Liver (tissue), 9 donors: ENCODE data around the gene SCN2A. TPM values are rescaled to one million over a fixed set of nuclear protein-coding genes. Genes with fewer than 3 reads are reported as not detected.

Experiments used
- DNase-seq: peaks from one replicate; pipeline ENCODE4 v3.0.0-alpha.2; 2017; ENCODE audit warnings: low spot score
- H3K27ac ChIP-seq, 2 donors: one replicate each; pipeline ENCODE4 v1.7.0; 2013; ENCODE audit warnings: inconsistent platforms in 2 of 2, low read length in 2 of 2, control low read depth in 1 of 2, low read depth in 1 of 2, mild to moderate bottlenecking in 1 of 2
- H3K27me3 ChIP-seq, 4 donors: one replicate each; pipeline versions ENCODE4 v1.6.1 to v1.7.0; 2013; ENCODE audit warnings: low read length in 3 of 4, inconsistent platforms in 1 of 4, mild to moderate bottlenecking in 1 of 4, moderate library complexity in 1 of 4; ENCODE audit not compliant: control insufficient read depth in 4 of 4, insufficient read depth in 4 of 4
- H3K36me3 ChIP-seq, 4 donors: one replicate each; pipeline versions ENCODE4 v1.6.1 to v1.7.0; 2013; ENCODE audit warnings: low read length in 3 of 4, mild to moderate bottlenecking in 3 of 4, low read depth in 1 of 4, moderate library complexity in 1 of 4; ENCODE audit not compliant: control insufficient read depth in 4 of 4, insufficient read depth in 3 of 4
- H3K4me1 ChIP-seq, 4 donors: one replicate each; pipeline versions ENCODE4 v1.6.1 to v1.7.0; 2013; ENCODE audit warnings: low read length in 3 of 4, mild to moderate bottlenecking in 3 of 4, moderate library complexity in 1 of 4; ENCODE audit not compliant: control insufficient read depth in 4 of 4, insufficient read depth in 4 of 4
- H3K4me3 ChIP-seq, 3 donors: one replicate each; pipeline versions ENCODE4 v1.6.1 to v1.7.0; 2013; ENCODE audit warnings: low read length in 3 of 3, control low read depth in 1 of 3, low read depth in 1 of 3, mild to moderate bottlenecking in 1 of 3
- H3K9ac ChIP-seq, 2 donors: one replicate each; pipeline ENCODE4 v1.7.0; 2013; ENCODE audit warnings: low read length in 2 of 2, mild to moderate bottlenecking in 2 of 2, moderate library complexity in 2 of 2, control low read depth in 1 of 2, low read depth in 1 of 2
- H3K9me3 ChIP-seq, 4 donors: one replicate each; pipeline versions ENCODE4 v1.6.1 to v1.7.0; 2013; ENCODE audit warnings: low read length in 3 of 4; ENCODE audit not compliant: control insufficient read depth in 4 of 4
- EGR1 ChIP-seq, 2 donors: IDR thresholded peaks; 2 replicates each; pipeline ENCODE4 v1.6.1; 2016 to 2018; ENCODE audit warnings: antibody characterized with exemption in 2 of 2, low read depth in 2 of 2
- FOXA1 ChIP-seq: IDR thresholded peaks from 2 replicates; pipeline ENCODE4 v1.6.1; 2016; ENCODE audit warnings: antibody characterized with exemption
- FOXA2 ChIP-seq: IDR thresholded peaks from 2 replicates; pipeline ENCODE4 v1.6.1; 2016; ENCODE audit warnings: antibody characterized with exemption
- GABPA ChIP-seq, 2 donors: IDR thresholded peaks in 1 of 2; conservative IDR thresholded peaks in 1 of 2; 2 replicates each; pipeline ENCODE4 v1.6.1; 2016; ENCODE audit warnings: antibody characterized with exemption in 2 of 2, mild to moderate bottlenecking in 1 of 2, moderate library complexity in 1 of 2
- HNF4A ChIP-seq, 2 donors: conservative IDR thresholded peaks; 2 replicates each; pipeline ENCODE4 v1.6.1; 2016; ENCODE audit warnings: antibody characterized with exemption in 2 of 2, mild to moderate bottlenecking in 2 of 2
- HNF4G ChIP-seq: IDR thresholded peaks from 2 replicates; pipeline ENCODE4 v1.6.1; 2016; ENCODE audit warnings: antibody characterized with exemption
- JUND ChIP-seq, 2 donors: IDR thresholded peaks; 2 replicates each; pipeline ENCODE4 v1.6.1; 2016; ENCODE audit warnings: antibody characterized with exemption in 2 of 2
- NR2F2 ChIP-seq: IDR thresholded peaks from 2 replicates; pipeline ENCODE4 v1.6.1; 2016; ENCODE audit warnings: antibody characterized with exemption
- RAD21 ChIP-seq, 2 donors: IDR thresholded peaks; 2 replicates each; pipeline ENCODE4 v1.6.1; 2016; ENCODE audit warnings: antibody characterized with exemption in 2 of 2, mild to moderate bottlenecking in 2 of 2
- RXRA ChIP-seq, 2 donors: IDR thresholded peaks; 2 replicates each; pipeline ENCODE4 v1.6.1; 2017 to 2018; ENCODE audit warnings: antibody characterized with exemption in 2 of 2, mild to moderate bottlenecking in 1 of 2
- SP1 ChIP-seq: IDR thresholded peaks from 2 replicates; pipeline ENCODE4 v1.6.1; 2018; ENCODE audit warnings: antibody characterized with exemption, mild to moderate bottlenecking
- TAF1 ChIP-seq: conservative IDR thresholded peaks from 2 replicates; pipeline ENCODE4 v1.6.1; 2016; ENCODE audit warnings: antibody characterized with exemption, mild to moderate bottlenecking
- YY1 ChIP-seq: IDR thresholded peaks from 2 replicates; pipeline ENCODE4 v1.6.1; 2016; ENCODE audit warnings: antibody characterized with exemption, mild to moderate bottlenecking
- WGBS: extraction: QIAGEN DNeasy Blood & Tissue Kit; methylation state at CpG from one replicate; pipeline ENCODE4 v1.1.7; 2013; 5-methylcytosine and 5-hydroxymethylcytosine counted together
- polyA plus RNA-seq, 2 donors: library from polyadenylated mRNA; stranded (reverse) in 1 of 2; unstranded in 1 of 2; fragments of 200-250 nt in 1 of 2; fragments of >200 nt in 1 of 2; fragmentation: Nextera tagmentation in 1 of 2; extraction: Ambion mirVana in 1 of 2; gene quantifications; one replicate each; pipeline versions ENCODE4 v1.2.1 to v1.2.3, GENCODE V29; 2013 to 2015
- total RNA-seq, 2 donors: library from RNA; depleted of rRNA; stranded (reverse); fragments of >200 nt; gene quantifications; one replicate each; pipeline ENCODE4 v1.2.3, GENCODE V29; 2014
- TF ChIP-seq, protein P1 (sequence below): IDR thresholded peaks from 2 replicates; pipeline ENCODE4 v1.6.1; 2016; ENCODE audit warnings: antibody characterized with exemption
- TF ChIP-seq, protein P2 (sequence below): fragments of 150-350 bp; IDR thresholded peaks from 2 replicates; pipeline ENCODE4 v1.5.1; 2017; ENCODE audit warnings: improper control_type of control experiment, low read depth, low read length; ENCODE audit not compliant: missing input control
- TF ChIP-seq, protein P3 (sequence below): IDR thresholded peaks from 2 replicates; pipeline ENCODE4 v1.6.1; 2016; ENCODE audit warnings: antibody characterized with exemption
- TF ChIP-seq, protein P4 (sequence below): IDR thresholded peaks from 2 replicates; pipeline ENCODE4 v1.6.1; 2016; ENCODE audit warnings: antibody characterized with exemption, mild to moderate bottlenecking
- TF ChIP-seq, protein P5 (sequence below): IDR thresholded peaks from 2 replicates; pipeline ENCODE4 v1.6.1; 2016; ENCODE audit warnings: antibody characterized with exemption
- donor health status: healthy.
- donor health status: healthy.
- donor health status: healthy.
- donor health status: healthy.
- donor health status: healthy.

SCN2A gene
- total and polyA plus RNA-seq, 4 donors: 0.01 to 0.33 (median 0.05) TPM

DNA sequence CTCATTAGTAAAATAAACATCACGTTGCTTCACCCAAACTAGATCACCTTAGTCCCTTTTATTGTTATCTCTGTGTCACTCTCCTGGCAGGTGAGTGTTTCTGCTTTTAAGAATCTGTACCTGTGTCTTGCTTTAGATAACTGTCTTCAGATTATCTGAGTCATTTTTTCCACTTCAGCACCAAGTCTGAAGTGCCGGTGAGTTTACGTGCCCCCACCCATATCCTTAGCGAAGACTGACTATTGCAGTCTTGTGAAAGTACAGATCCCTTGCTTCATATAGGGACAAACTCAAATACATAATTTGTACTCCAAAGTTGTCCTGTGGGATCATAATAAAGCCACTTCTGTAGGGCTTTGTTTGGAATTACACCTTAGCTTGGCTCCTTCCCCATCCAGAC lies 41.1 kb downstream of the SCN2A start:
- Histone ChIP-seq H3K36me3 (no peaks in the 10 kb centered on the region), H3K4me1 (no peaks in the 10 kb centered on the region), H3K27ac (no peak overlapping the region), H3K9me3 (no peaks in the 10 kb centered on the region), H3K4me3 (no peak overlapping the region), H3K9ac (no peak overlapping the region), H3K27me3 (no peaks in the 10 kb centered on the region)
- WGBS: 82% methylated on average over 4 of the region's 4 CpGs
- TF ChIP-seq RAD21 (IDR thresholded peaks at IDR 0.05): no peak
- TF ChIP-seq, protein P1, sequence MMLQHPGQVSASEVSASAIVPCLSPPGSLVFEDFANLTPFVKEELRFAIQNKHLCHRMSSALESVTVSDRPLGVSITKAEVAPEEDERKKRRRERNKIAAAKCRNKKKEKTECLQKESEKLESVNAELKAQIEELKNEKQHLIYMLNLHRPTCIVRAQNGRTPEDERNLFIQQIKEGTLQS: no peak
- TF ChIP-seq HNF4G: no peak
- TF ChIP-seq EGR1 (IDR thresholded peaks at IDR 0.05; ENCODE audit: low read depth in 2 of 2): no peak
- TF ChIP-seq, protein P2, sequence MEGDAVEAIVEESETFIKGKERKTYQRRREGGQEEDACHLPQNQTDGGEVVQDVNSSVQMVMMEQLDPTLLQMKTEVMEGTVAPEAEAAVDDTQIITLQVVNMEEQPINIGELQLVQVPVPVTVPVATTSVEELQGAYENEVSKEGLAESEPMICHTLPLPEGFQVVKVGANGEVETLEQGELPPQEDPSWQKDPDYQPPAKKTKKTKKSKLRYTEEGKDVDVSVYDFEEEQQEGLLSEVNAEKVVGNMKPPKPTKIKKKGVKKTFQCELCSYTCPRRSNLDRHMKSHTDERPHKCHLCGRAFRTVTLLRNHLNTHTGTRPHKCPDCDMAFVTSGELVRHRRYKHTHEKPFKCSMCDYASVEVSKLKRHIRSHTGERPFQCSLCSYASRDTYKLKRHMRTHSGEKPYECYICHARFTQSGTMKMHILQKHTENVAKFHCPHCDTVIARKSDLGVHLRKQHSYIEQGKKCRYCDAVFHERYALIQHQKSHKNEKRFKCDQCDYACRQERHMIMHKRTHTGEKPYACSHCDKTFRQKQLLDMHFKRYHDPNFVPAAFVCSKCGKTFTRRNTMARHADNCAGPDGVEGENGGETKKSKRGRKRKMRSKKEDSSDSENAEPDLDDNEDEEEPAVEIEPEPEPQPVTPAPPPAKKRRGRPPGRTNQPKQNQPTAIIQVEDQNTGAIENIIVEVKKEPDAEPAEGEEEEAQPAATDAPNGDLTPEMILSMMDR: no peak
- TF ChIP-seq, protein P3, sequence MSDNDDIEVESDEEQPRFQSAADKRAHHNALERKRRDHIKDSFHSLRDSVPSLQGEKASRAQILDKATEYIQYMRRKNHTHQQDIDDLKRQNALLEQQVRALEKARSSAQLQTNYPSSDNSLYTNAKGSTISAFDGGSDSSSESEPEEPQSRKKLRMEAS: no peak
- no peak for TF ChIP-seq FOXA2
- TF ChIP-seq HNF4A (conservative IDR thresholded peaks at IDR 0.05): no peak
- TF ChIP-seq, protein P4, sequence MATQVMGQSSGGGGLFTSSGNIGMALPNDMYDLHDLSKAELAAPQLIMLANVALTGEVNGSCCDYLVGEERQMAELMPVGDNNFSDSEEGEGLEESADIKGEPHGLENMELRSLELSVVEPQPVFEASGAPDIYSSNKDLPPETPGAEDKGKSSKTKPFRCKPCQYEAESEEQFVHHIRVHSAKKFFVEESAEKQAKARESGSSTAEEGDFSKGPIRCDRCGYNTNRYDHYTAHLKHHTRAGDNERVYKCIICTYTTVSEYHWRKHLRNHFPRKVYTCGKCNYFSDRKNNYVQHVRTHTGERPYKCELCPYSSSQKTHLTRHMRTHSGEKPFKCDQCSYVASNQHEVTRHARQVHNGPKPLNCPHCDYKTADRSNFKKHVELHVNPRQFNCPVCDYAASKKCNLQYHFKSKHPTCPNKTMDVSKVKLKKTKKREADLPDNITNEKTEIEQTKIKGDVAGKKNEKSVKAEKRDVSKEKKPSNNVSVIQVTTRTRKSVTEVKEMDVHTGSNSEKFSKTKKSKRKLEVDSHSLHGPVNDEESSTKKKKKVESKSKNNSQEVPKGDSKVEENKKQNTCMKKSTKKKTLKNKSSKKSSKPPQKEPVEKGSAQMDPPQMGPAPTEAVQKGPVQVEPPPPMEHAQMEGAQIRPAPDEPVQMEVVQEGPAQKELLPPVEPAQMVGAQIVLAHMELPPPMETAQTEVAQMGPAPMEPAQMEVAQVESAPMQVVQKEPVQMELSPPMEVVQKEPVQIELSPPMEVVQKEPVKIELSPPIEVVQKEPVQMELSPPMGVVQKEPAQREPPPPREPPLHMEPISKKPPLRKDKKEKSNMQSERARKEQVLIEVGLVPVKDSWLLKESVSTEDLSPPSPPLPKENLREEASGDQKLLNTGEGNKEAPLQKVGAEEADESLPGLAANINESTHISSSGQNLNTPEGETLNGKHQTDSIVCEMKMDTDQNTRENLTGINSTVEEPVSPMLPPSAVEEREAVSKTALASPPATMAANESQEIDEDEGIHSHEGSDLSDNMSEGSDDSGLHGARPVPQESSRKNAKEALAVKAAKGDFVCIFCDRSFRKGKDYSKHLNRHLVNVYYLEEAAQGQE: no peak
- TF ChIP-seq FOXA1: no peak
- no peak for TF ChIP-seq TAF1
- no peak for TF ChIP-seq JUND (IDR thresholded peaks at IDR 0.05)
- TF ChIP-seq YY1: no peak
- TF ChIP-seq, protein P5, sequence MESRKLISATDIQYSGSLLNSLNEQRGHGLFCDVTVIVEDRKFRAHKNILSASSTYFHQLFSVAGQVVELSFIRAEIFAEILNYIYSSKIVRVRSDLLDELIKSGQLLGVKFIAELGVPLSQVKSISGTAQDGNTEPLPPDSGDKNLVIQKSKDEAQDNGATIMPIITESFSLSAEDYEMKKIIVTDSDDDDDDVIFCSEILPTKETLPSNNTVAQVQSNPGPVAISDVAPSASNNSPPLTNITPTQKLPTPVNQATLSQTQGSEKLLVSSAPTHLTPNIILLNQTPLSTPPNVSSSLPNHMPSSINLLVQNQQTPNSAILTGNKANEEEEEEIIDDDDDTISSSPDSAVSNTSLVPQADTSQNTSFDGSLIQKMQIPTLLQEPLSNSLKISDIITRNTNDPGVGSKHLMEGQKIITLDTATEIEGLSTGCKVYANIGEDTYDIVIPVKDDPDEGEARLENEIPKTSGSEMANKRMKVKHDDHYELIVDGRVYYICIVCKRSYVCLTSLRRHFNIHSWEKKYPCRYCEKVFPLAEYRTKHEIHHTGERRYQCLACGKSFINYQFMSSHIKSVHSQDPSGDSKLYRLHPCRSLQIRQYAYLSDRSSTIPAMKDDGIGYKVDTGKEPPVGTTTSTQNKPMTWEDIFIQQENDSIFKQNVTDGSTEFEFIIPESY: no peak
- TF ChIP-seq NR2F2: no peak
- no peak for TF ChIP-seq SP1
- no peak for TF ChIP-seq RXRA (IDR thresholded peaks at IDR 0.05)
- TF ChIP-seq GABPA (IDR thresholded peaks at IDR 0.05 in 1 of 2, conservative IDR thresholded peaks at IDR 0.05 in 1 of 2): no peak
- DNase-seq: no peak
